Trophoblast cell (in vitro differentiated cells and primary cell): ENCODE data around the gene MAP2K5.

ENCODE experiments used
- DNase-seq, 2 donors: peaks; one replicate each; pipeline ENCODE4 v3.0.0-alpha.2; 2016
- H2AFZ ChIP-seq: 2 replicates; pipeline ENCODE4 v1.6.1; 2013; ENCODE audit warnings: low read length, moderate library complexity, mild to moderate bottlenecking; ENCODE audit not compliant: insufficient read depth, poor library complexity
- H2AK5ac ChIP-seq: 2 replicates; pipeline ENCODE4 v1.6.1; 2013; ENCODE audit warnings: mild to moderate bottlenecking, low read length
- H2BK120ac ChIP-seq: 2 replicates; pipeline ENCODE4 v1.6.1; 2013; ENCODE audit warnings: low read length, mild to moderate bottlenecking, moderate library complexity; ENCODE audit not compliant: insufficient read depth, poor library complexity
- H2BK12ac ChIP-seq: 2 replicates; pipeline ENCODE4 v1.6.1; 2013; ENCODE audit warnings: mild to moderate bottlenecking, low read length, moderate library complexity
- H2BK5ac ChIP-seq: 2 replicates; pipeline ENCODE4 v1.6.1; 2013; ENCODE audit warnings: low read length, low read depth, moderate library complexity, mild to moderate bottlenecking; ENCODE audit not compliant: poor library complexity
- H3K14ac ChIP-seq: 2 replicates; pipeline ENCODE4 v1.6.1; 2013; ENCODE audit warnings: mild to moderate bottlenecking, low read length
- H3K18ac ChIP-seq: 2 replicates; pipeline ENCODE4 v1.6.1; 2013; ENCODE audit warnings: mild to moderate bottlenecking, low read length
- H3K23ac ChIP-seq: 2 replicates; pipeline ENCODE4 v1.6.1; 2013; ENCODE audit warnings: low read length
- H3K27ac ChIP-seq: 2 replicates; pipeline ENCODE4 v1.5.1; 2013; ENCODE audit warnings: low read depth, mild to moderate bottlenecking, inconsistent platforms, low read length, moderate library complexity
- H3K27me3 ChIP-seq: 2 replicates; pipeline ENCODE4 v1.6.1; 2013; ENCODE audit warnings: inconsistent platforms, mild to moderate bottlenecking, low read length, moderate library complexity; ENCODE audit not compliant: insufficient read depth
- H3K36me3 ChIP-seq, 2 experiments: 1 replicate in 1 of 2; 2 replicates in 1 of 2; pipeline ENCODE4 v1.6.1; 2013; ENCODE audit warnings: low read length in 2 of 2, mild to moderate bottlenecking in 2 of 2, moderate library complexity in 1 of 2; ENCODE audit not compliant: insufficient read depth in 2 of 2, control insufficient read depth in 1 of 2
- H3K4ac ChIP-seq: 2 replicates; pipeline ENCODE4 v1.6.1; 2013; ENCODE audit warnings: low read depth, mild to moderate bottlenecking, low read length, moderate library complexity
- H3K4me1 ChIP-seq, 2 experiments: 1 replicate in 1 of 2; 2 replicates in 1 of 2; pipeline ENCODE4 v1.6.1; 2013; ENCODE audit warnings: low read length in 2 of 2, mild to moderate bottlenecking in 2 of 2, moderate library complexity in 1 of 2; ENCODE audit not compliant: insufficient read depth in 2 of 2, control insufficient read depth in 1 of 2
- H3K4me2 ChIP-seq: 2 replicates; pipeline ENCODE4 v1.6.1; 2013; ENCODE audit warnings: inconsistent platforms, mild to moderate bottlenecking, low read length, moderate library complexity
- H3K4me3 ChIP-seq: 2 replicates; pipeline ENCODE4 v1.5.1; 2013; ENCODE audit warnings: mild to moderate bottlenecking, low read depth, low read length, inconsistent platforms
- H3K79me1 ChIP-seq: one replicate; pipeline ENCODE4 v1.6.1; 2013; ENCODE audit warnings: low read length
- H3K79me2 ChIP-seq: 2 replicates; pipeline ENCODE4 v1.6.1; 2013; ENCODE audit warnings: low read length, mild to moderate bottlenecking; ENCODE audit not compliant: control insufficient read depth, insufficient read depth, poor library complexity
- H3K9ac ChIP-seq: 2 replicates; pipeline ENCODE4 v1.6.1; 2013; ENCODE audit warnings: mild to moderate bottlenecking, low read length
- H3K9me3 ChIP-seq: 2 replicates; pipeline ENCODE4 v1.6.1; 2013; ENCODE audit warnings: low read depth, mild to moderate bottlenecking, control low read depth, inconsistent platforms, low read length; ENCODE audit not compliant: insufficient read depth
- H4K12ac ChIP-seq: 2 replicates; pipeline ENCODE4 v1.6.1; 2013; ENCODE audit warnings: low read depth, mild to moderate bottlenecking, low read length, moderate library complexity
- H4K8ac ChIP-seq: 2 replicates; pipeline ENCODE4 v1.6.1; 2013; ENCODE audit warnings: low read depth, mild to moderate bottlenecking, low read length, moderate library complexity
- H4K91ac ChIP-seq: one replicate; pipeline ENCODE4 v1.6.1; 2013; ENCODE audit warnings: low read depth, mild to moderate bottlenecking, low read length, moderate library complexity
- WGBS: extraction: QIAGEN DNeasy Blood & Tissue Kit; methylation state at CpG from one replicate; pipeline ENCODE4 v1.1.7; 2013; ENCODE audit warnings: missing lambda C conversion rate; ENCODE audit not compliant: insufficient read length, insufficient coverage; ENCODE audit errors: extremely low coverage; 5-methylcytosine and 5-hydroxymethylcytosine counted together

MAP2K5 gene

GRCh38 chr15:67784856-67785430 lies 242.4 kb downstream of the MAP2K5 start:
- H3K9me3 ChIP-seq = peaks cover 5% of the 10 kb centered on the region
- no peak overlapping the region for H3K4ac ChIP-seq
- H3K79me2 ChIP-seq = no peaks in the 10 kb centered on the region
- H3K9ac ChIP-seq = no peak overlapping the region
- no peaks in the 10 kb centered on the region for H3K79me1 ChIP-seq
- no peak overlapping the region for H3K4me2 ChIP-seq
- no peak overlapping the region for H4K8ac ChIP-seq
- no peak overlapping the region for H3K14ac ChIP-seq
- no peak overlapping the region for H2BK5ac ChIP-seq
- H2AK5ac ChIP-seq = no peak overlapping the region
- H4K12ac ChIP-seq = no peak overlapping the region
- no peak overlapping the region for H3K4me3 ChIP-seq
- H3K23ac ChIP-seq = no peak overlapping the region
- no peak overlapping the region for H2AFZ ChIP-seq
- no peak overlapping the region for H3K27ac ChIP-seq
- H3K4me1 ChIP-seq = no peaks in the 10 kb centered on the region
- no peak overlapping the region for H4K91ac ChIP-seq
- no peak for DNase-seq
- no CpG with 5 or more reads among the region's 12 CpGs for WGBS
- H3K18ac ChIP-seq = no peak overlapping the region
- H2BK120ac ChIP-seq = no peak overlapping the region
- peaks cover 0 to 2% of the 10 kb centered on the region in 2 experiments for H3K36me3 ChIP-seq
- H2BK12ac ChIP-seq = no peak overlapping the region
- H3K27me3 ChIP-seq = no peaks in the 10 kb centered on the region

GRCh38 chr15:67785431-67785830 lies 242.9 kb downstream of the MAP2K5 start:
- Histone ChIP-seq H3K4ac (no peak overlapping the region), H3K4me2 (no peak overlapping the region), H3K23ac (peak overlapping the region; percentile 34), H4K91ac (no peak overlapping the region), H3K27ac (no peak overlapping the region), H3K9ac (no peak overlapping the region), H2AFZ (no peak overlapping the region), H3K36me3 (peaks cover 0 to 2% of the 10 kb centered on the region in 2 experiments), H3K18ac (no peak overlapping the region), H2BK5ac (no peak overlapping the region), H3K14ac (no peak overlapping the region), H3K9me3 (peaks cover 5% of the 10 kb centered on the region), H3K27me3 (no peaks in the 10 kb centered on the region), H2AK5ac (no peak overlapping the region), H3K4me1 (no peaks in the 10 kb centered on the region), H2BK120ac (no peak overlapping the region), H2BK12ac (no peak overlapping the region), H4K12ac (no peak overlapping the region), H3K79me1 (no peaks in the 10 kb centered on the region), H3K4me3 (no peak overlapping the region), H3K79me2 (no peaks in the 10 kb centered on the region), H4K8ac (no peak overlapping the region)
- no CpG with 5 or more reads among the region's 5 CpGs for whole genome bisulfite sequencing
- DNase-seq = no peak

GRCh38 chr15:67786646-67787045 lies 244.1 kb downstream of the MAP2K5 start:
- Histone ChIP-seq H3K4me1 (no peaks in the 10 kb centered on the region), H3K9ac (no peak overlapping the region), H3K14ac (no peak overlapping the region), H2AK5ac (no peak overlapping the region), H3K9me3 (peaks cover 5% of the 10 kb centered on the region), H3K4me2 (no peak overlapping the region), H4K12ac (no peak overlapping the region), H3K18ac (no peak overlapping the region), H4K91ac (no peak overlapping the region), H3K36me3 (peaks cover 0 to 2% of the 10 kb centered on the region in 2 experiments), H2BK5ac (no peak overlapping the region), H4K8ac (no peak overlapping the region), H2AFZ (no peak overlapping the region), H3K4ac (no peak overlapping the region), H3K27ac (no peak overlapping the region), H3K23ac (no peak overlapping the region), H3K79me2 (no peaks in the 10 kb centered on the region), H3K79me1 (no peaks in the 10 kb centered on the region), H3K27me3 (no peaks in the 10 kb centered on the region), H3K4me3 (no peak overlapping the region), H2BK120ac (no peak overlapping the region), H2BK12ac (no peak overlapping the region)
- WGBS = no CpG with 5 or more reads among the region's 4 CpGs
- DNase-seq = no peak

- H3K36me3 ChIP-seq = peaks cover 0 to 2% of the 10 kb centered on the region in 2 experiments
- H3K27me3 ChIP-seq = no peaks in the 10 kb centered on the region
- no peak overlapping the region for H2AK5ac ChIP-seq
- no peak overlapping the region for H2BK5ac ChIP-seq
- H3K9me3 ChIP-seq = peaks cover 5% of the 10 kb centered on the region
- no peak overlapping the region for H2BK120ac ChIP-seq
- H3K14ac ChIP-seq = no peak overlapping the region
- H4K8ac ChIP-seq = no peak overlapping the region
- H3K4me3 ChIP-seq = no peak overlapping the region
- no peak overlapping the region for H3K23ac ChIP-seq
- no peak overlapping the region for H3K4me2 ChIP-seq
- H3K27ac ChIP-seq = no peak overlapping the region
- H3K4me1 ChIP-seq = no peaks in the 10 kb centered on the region
- H4K12ac ChIP-seq = no peak overlapping the region
- H2BK12ac ChIP-seq = no peak overlapping the region
- H3K18ac ChIP-seq = no peak overlapping the region
- H4K91ac ChIP-seq = no peak overlapping the region
- no peak overlapping the region for H3K9ac ChIP-seq
- no peak for DNase-seq
- H3K4ac ChIP-seq = no peak overlapping the region
- no peak overlapping the region for H2AFZ ChIP-seq
- H3K79me2 ChIP-seq = no peaks in the 10 kb centered on the region
- no peaks in the 10 kb centered on the region for H3K79me1 ChIP-seq
These were observed 246.5 kb downstream of the MAP2K5 start for GRCh38 chr15:67788986-67789385.
